KG1 (cell line): Measurements from ENCODE around the gene AOPEP.

Experiments used
- DNase-seq: peaks from one replicate; lab custom pipeline; 2025; lab: John Stamatoyannopoulos, UW

Gene AOPEP

GRCh38 chr9:95116808-95117204 lies 390.3 kb downstream of the AOPEP start:
- no peak for DNase-seq

GRCh38 chr9:95118596-95118995 lies 392.1 kb downstream of the AOPEP start:
- DNase-seq, result no peak

DNA sequence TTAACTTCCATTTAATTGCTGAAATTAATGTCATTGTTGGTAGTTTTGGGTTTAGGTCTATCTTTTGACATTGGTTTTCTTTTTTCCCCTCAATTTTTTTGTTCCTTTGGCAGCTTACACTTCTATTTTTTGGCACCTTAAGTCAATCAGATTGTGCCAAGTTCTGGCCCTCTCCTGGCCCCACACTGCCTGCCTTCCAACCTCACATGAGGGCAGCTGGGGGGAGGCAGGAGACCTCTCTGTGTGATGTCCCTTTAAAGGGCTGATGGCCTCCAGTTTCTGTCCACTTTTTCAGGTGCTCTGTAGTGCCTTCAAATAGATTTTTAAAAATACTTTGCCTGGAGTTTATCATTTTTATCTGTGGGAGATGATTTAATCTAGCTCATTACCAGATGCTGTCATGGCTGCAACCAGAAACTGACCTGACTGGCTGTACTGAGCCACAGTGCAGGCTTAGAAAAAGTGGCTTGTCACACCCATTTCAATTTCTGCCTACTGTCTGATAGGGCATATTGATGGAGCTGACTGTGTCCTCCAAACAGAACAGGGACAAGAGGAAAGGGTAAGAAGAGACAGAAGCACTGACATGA lies 394.4 kb downstream of the AOPEP start:
- DNase-seq, result no peak

- DNase-seq, result no peak
Observed at GRCh38 chr9:95124582-95125367, 398.3 kb downstream of the AOPEP start.

DNA sequence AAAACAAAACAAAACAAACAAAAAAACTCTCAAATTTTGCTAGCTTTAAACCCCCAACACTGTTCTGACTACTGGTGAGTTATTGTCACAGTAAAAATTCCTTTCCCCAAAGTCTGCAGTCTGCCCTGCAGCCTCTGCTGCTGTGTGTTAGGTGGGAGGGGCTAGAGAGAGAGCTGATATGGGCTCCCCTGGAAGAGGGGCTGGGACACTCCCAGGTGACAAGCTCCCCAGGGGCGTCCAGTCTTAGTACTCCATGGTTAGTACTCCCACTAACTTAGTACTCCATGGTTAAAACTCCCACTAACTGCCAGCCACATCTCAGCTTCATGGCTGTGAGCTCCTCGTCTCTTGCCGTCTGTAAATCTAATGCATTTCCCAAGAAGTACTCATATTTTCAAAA lies 399.2 kb downstream of the AOPEP start:
- no peak for DNase-seq

GRCh38 chr9:95126739-95127138 lies 400.2 kb downstream of the AOPEP start:
- DNase-seq, result no peak

- DNase-seq, result peak; percentile 15
Observed at GRCh38 chr9:95127249-95128176, 401.0 kb downstream of the AOPEP start.

DNA sequence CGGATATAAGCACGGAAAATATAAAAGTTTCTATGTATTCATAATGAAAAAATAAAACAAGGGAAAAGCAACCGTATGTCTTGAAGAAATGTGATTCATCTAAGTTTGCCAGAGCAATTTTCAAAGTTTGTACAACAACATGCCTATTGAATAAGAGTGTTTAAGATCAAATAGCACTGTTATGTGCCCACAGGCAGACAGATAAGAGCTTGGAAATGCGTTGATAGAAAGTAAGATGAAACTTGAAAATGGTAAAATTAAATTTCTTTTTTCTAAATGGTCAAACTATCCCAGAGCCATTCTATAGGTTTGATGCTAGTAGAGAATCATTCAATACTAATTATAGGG lies 401.7 kb downstream of the AOPEP start:
- no peak for DNase-seq

- DNase-seq, result no peak
Observed at GRCh38 chr9:95129476-95130291, 403.2 kb downstream of the AOPEP start.

DNA sequence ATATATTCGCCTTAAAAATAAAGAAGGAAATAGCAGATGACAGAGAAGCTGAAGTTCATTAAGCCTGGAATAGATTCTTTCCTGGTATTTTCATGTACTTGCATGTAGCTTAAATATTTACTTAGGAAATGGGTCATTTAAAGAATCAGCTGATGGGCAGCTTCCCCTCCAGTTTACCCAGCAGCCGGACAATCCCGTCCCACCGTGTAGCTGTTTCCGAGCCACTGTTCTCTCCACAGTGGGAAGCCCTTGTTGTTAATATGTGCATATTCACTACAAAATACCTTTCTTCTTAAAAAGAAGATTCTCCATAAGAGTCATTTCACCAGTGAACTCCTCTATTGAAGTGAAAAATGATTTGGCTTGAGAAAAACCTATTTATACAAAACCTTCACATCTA lies 404.0 kb downstream of the AOPEP start:
- DNase-seq, result no peak

GRCh38 chr9:95131023-95131943 lies 404.8 kb downstream of the AOPEP start:
- DNase-seq, result peak; percentile 23

- no peak for DNase-seq
Observed at GRCh38 chr9:95132366-95133324, 406.1 kb downstream of the AOPEP start.

DNA sequence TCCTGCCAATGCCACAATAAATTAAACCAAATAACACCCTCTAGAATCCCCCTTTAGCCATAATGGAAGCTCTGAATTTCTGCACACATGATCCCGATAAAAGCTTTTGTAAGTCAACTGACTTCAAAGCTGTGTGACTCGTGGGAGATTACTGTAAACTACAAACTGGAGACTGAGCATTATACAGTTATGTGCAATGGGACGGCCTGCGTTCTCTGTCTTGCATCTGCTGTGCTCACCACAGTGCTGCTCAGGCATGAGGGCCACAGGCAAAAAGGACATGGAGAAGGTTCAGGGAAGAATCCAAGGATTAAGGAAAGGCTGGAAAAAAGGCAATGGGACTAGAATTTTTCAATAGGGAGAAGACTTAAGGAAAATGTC lies 406.8 kb downstream of the AOPEP start:
- no peak for DNase-seq

DNA sequence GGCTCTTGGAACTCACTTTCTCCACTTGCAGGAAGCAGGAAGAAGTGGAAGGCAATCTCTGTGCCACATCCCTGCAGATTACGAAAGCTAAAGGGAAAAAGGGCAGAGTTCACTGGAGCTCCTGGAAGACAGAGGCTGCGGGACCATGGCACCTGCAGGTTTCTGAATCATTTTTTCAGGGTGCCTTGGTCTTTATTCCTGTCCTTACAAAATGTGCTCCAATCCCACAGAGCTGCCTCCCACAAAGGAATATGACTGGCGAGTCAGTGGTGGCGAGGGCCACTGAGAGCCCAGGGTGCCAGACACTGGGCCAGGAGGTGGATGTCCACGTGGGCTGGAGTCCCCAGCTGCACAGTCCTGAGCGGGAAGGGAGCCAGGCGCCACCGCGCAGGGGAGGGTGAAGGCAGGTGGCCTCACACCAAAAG lies 408.0 kb downstream of the AOPEP start:
- DNase-seq, result no peak

DNA sequence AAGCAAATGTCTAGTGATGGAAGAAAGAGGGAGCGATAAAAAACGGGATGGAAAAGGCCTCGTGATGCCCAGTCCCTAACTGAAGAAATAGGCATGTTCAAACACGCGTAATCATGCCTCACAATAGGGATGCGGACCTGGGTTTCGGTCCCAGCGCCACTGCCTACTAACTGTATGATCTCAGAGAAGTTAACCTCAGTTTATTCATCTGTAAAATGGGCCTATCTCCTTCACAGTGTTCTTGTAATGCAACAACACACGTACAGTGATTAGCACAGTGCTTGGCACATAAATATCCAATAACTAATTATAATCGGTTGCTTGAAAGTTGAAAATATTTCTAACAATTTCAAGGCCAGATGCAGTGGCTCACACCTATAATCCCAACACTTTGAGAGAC lies 409.3 kb downstream of the AOPEP start:
- DNase-seq, result no peak
